HG03521 (cell line): ENCODE measurements around the gene FBXL20.
"Not testable (repeated sequence)": the region's sequence is repeated elsewhere in the genome, so short reads cannot be mapped to it uniquely, and the experiment has no call there.

Experiments
- ATAC-seq: cut with Tn5 transposase; IDR thresholded peaks from one replicate; pipeline ENCODE4 v1.9.1; 2021; ENCODE audit warnings: mild to moderate bottlenecking, moderate library complexity; ENCODE audit not compliant: unreplicated experiment

The FBXL20 gene

DNA sequence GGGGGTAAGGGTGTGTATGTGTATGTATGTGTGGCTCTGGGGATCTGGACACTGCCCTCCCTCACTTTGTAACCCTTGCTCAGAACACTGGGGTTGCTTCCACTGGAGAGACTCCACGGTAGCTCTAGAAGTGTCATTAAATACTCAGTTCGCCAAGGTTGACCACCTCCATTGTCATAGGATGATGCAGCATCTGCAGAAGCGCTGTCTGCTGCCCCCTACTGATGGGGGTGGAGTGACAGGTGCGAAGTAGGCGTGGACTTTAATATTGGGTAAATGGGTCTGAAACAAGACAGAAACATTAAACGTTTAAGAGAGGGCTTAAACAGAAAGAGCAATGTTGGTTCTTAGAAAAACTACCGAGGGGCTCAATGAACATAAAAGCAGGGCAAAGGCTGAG lies 140.1 kb downstream of the FBXL20 start:
- ATAC-seq = no peak

- ATAC-seq = no peak
Observed at GRCh38 chr17:39252788-39253460, 148.5 kb downstream of the FBXL20 start.

GRCh38 chr17:39251997-39252396 lies 149.4 kb downstream of the FBXL20 start:
- ATAC-seq = no peak

DNA sequence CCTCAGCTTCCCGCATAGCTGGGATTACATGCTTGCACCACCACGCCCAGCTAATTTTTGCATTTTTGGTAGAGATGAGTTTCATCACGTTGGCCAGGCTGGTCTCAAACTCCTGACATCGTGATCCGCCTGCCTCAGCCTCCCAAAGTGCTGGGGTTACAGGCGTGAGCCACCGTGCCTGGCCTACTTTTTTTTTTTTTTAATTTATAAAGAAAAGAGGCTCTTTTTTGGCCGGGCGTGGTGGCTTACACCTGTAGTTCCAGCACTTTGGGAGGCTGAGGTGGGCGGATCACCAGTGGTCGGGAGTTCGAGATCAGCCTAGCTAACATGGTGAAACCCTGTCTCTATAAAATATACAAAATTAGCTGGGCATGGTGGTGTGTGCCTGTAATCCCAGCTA lies 151.3 kb downstream of the FBXL20 start:
- not testable (repeated sequence) for ATAC-seq

DNA sequence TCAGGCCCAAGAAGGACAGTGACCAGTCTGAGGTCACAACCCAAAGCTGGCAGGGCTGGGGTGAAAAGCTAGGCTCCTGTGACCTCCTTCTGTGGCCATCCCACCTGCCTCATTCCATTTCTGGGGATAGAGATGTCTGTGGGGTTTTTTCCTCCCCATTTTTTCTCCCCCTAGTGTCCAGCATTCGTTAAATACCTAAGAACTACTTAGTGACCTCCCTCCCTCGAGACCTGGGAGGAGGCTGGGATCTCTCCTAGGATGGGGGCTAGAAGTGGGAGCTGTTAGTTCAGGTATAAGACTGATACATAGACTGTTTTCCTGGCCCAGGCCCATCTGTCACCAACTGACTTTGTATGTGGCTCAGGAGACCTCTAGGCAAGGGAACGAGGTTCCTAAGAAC lies 155.2 kb downstream of the FBXL20 start:
- no peak for ATAC-seq

GRCh38 chr17:39244600-39245570 lies 156.5 kb downstream of the FBXL20 start:
- ATAC-seq = no peak

- ATAC-seq = no peak
Observed at GRCh38 chr17:39244016-39244599, 157.3 kb downstream of the FBXL20 start.

- ATAC-seq = no peak
Observed at GRCh38 chr17:39243155-39243554, 158.3 kb downstream of the FBXL20 start.

DNA sequence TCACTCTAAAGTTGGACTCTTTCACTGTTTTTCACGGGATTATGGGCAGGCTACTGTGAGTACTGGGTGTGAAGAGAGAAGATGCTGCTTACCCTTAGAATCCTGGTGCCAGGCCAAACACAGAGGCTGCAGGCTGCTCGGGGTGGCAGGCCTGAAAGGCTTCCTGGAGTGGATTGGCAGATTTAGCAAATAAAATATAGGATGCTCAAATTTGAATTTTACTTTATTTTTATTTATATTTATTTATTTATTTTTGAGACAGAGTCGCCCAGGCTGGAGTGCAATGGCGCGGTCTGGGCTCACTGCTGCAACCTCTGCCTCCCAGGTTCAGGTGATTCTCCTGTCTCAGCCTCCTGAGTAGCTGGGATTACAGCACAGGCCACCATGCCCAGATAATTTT lies 160.8 kb downstream of the FBXL20 start:
- ATAC-seq = no peak

DNA sequence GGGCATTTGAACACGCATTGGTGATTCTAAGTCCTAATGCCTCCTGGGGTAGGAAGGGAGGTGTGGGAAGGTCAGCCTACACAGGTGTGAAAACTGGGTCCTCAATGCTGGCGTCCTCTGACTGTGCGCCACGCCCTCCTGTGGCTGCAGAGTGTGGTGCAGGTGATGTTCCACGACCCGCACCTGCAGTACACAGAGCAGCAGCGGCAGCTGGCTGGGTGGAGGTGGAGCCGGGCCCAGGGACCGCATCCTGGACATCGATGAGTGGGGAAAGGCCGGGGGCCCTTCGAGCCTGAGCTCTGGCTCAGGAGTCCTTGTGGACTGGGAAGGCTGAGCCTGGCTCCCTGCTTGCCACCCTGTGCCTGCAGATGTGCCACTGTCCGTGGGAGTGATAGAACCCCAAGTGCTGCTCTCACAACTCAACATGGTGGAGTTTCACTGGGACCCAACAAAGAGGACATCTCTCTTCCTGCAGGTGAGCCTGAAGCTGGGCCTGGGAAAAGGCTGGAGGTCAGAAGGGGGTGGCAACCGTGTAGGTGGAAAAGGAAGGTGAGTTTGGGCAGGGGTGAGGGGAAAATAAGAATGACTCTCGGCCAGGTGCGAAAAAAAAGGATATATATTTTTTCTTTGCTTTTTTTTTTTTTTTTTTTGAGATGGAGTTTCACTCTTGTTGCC lies 161.6 kb downstream of the FBXL20 start:
- ATAC-seq = no peak

GRCh38 chr17:39238311-39238972 lies 163.0 kb downstream of the FBXL20 start:
- no peak for ATAC-seq

GRCh38 chr17:39237586-39237985 lies 163.8 kb downstream of the FBXL20 start:
- no peak for ATAC-seq

- no peak for ATAC-seq
Observed at GRCh38 chr17:39236981-39237441, 164.4 kb downstream of the FBXL20 start.

- no peak for ATAC-seq
Observed at GRCh38 chr17:39236450-39236927, 164.9 kb downstream of the FBXL20 start.

GRCh38 chr17:39235555-39236449 lies 165.6 kb downstream of the FBXL20 start:
- ATAC-seq = no peak

- no peak for ATAC-seq
Observed at GRCh38 chr17:39231591-39232551, 169.6 kb downstream of the FBXL20 start.

- ATAC-seq = no peak
Observed at GRCh38 chr17:39231091-39231561, 170.3 kb downstream of the FBXL20 start.

- ATAC-seq = no peak
Observed at GRCh38 chr17:39230361-39230760, 171.1 kb downstream of the FBXL20 start.
